HG03103 (cell line): ENCODE results near the gene PRRT1.
"Not testable (repeated sequence)": the region's sequence is repeated elsewhere in the genome, so short reads cannot be mapped to it uniquely, and the experiment has no call there.

Source experiments
- ATAC-seq: cut with Tn5 transposase; IDR thresholded peaks from one replicate; pipeline ENCODE4 v1.9.1; 2021; ENCODE audit warnings: low read depth; ENCODE audit not compliant: unreplicated experiment

PRRT1 gene

DNA sequence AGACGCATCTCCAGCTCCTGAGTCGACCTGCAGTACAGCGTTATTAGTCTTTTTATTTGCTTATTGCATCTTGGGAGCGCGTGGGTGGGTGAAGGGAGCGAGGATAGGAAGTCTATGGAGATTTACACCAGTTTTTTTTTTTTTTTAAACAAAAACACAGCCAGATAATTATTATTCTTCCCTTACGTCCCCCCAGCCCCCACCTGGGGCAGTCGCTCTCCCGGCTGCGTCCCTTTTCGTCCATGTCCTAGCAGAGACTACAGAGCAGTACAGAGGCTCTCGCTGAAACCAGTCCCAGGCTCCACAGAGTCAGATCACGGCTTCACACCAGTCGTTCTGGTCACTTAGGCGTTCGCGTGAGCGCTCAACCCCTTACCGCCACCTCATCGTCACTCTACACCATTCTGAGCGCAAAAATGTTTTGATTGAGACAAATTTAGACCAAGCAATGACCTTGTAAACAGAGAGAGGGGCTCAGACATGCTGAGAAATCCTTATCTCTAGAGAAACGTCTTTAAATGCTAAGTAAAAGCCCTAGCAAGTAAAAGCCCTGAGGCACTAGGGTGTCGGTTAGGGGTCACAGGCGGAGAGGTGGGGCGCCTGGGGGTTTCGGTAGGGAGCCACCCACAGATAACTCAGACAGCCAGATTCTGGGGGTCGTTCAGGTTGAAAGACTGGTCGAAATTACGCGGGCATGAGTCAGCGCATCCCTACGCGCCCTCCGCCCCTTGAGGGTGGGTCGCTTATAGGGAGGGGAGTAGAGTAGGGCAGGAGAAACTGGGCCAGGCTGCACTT is 1.2 kb upstream of the PRRT1 start:
- no peak for ATAC-seq

DNA sequence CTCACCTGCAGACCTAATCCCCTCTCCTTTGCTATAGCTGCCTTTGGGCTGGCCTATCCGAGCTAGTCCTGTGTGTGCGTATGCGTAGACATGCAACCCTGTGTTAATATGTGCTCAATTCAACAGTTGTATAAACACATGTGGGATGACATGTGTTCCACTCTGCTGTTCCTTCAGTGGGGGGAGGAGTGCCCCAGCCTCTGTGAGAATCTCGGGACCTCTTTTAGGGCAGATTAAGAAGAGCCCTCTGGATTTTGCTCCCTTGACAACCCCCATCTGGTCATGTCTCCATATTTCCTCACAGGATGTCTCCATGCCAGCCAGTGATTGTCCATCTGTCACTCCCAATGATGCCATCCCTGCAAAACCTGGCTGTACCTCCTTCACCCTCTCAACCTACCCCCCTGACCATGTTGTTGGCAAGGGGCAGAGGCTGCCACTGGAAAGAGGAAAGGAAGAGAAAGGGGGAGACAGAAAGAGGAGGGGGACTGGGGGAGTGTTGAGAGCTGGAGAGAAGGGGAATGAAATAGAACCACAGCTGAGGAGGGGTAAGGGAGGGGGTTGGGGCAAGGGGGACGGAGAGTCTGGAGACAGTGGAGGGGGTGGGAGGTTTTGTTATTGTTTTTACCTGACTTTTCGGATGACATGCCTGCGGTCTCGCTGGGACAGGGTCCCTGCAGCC is 417 bp downstream of the PRRT1 start:
- ATAC-seq = no peak

DNA sequence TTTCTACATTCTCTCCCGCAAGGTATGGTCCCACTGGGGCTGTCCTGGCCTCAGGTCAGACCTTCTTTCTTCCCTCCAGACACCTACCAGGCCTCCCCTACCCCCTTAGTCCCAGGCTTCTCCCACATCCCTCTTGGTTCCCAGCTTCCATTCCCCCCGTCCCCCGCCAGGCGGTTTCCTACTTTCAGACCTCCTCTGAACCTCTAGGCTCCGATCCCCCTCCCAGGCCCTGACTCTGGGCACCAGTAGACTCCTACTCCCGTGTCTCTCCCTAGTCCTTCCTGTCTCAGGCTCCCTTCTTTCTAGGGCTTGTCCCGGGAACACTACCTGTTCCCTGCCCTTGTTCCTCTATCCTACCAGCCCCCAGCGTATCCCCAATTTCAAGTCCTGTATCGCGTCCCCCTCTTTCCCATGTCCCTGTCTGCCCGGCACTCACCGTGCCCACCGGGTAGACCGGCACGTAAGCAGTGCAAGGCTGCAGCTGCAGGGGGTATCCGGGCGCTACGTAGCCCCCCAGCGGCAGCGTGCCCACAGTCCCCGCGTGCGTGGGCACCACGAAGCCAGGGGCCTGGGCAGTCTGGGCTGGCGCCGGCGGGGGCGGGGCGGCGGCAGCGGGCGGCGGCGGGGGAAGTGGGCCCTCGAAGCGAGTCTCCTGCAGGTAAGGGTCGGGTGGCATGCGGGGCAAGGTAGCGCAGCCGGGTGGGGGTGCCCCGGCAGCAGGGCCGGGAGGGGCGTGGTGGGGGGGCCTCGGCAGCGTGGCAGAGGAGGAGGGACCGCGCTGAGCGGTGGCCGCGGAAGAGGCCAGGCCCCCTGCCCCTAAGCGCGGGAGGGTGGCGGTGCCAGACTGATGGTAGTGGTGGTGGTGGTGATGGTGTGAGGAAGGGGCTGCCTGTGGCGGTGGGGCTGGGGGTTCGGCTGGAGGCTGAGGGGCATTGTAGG is 1.5 kb downstream of the PRRT1 start:
- no peak for ATAC-seq

- ATAC-seq = no peak
These were observed 2.5 kb downstream of the PRRT1 start for GRCh38 chr6:32149092-32149755.

GRCh38 chr6:32148289-32149091 is 3.2 kb downstream of the PRRT1 start:
- ATAC-seq = no peak

GRCh38 chr6:32147401-32148132 is 4.2 kb downstream of the PRRT1 start:
- ATAC-seq = no peak

DNA sequence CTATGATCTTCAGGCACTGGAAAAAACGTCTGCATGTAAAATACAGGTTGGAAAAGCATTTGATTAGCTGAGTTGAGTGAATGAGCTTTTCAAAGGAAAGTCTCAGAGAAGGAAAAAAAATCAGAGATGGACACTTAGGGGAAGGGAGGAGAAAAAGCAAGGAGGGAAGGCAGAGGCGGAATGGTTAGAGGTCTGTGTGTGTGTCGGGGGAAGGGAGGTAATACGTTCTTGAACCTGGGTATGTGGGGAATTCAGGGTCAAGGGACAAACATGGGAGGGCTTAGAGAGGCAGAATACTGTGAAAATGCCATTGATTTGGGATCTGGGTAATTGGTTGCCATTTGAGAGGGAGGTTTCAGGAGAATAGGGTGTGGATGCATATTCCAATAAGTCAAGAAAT is 5.1 kb downstream of the PRRT1 start:
- no peak for ATAC-seq

DNA sequence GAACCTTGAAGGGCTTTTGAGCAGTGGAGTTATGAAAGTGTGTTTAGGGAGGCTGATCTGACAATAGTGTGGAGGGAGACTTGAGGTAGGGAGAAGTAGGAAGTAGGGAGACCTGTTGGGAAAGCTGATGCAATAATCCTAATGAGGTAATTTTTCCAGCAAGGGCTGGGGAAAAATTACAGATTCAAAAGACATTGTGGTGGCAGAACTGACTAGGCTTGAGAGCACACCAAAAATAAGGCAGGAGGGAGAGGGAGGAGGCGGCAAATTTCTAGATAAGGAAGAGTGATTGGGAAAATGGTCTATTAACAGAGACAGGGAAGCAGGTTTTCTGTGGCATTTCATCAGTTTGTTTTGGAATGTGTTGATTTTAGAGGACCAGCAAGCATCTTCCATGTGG is 5.5 kb downstream of the PRRT1 start:
- ATAC-seq = no peak

- ATAC-seq = not testable (repeated sequence)
These were observed 7.5 kb downstream of the PRRT1 start for GRCh38 chr6:32144238-32144637.

- ATAC-seq = no peak
These were observed 11.2 kb downstream of the PRRT1 start for GRCh38 chr6:32140420-32141046.

GRCh38 chr6:32139590-32139989 is 12.1 kb downstream of the PRRT1 start:
- ATAC-seq = no peak

GRCh38 chr6:32137454-32137853 is 14.3 kb downstream of the PRRT1 start:
- ATAC-seq = no peak

DNA sequence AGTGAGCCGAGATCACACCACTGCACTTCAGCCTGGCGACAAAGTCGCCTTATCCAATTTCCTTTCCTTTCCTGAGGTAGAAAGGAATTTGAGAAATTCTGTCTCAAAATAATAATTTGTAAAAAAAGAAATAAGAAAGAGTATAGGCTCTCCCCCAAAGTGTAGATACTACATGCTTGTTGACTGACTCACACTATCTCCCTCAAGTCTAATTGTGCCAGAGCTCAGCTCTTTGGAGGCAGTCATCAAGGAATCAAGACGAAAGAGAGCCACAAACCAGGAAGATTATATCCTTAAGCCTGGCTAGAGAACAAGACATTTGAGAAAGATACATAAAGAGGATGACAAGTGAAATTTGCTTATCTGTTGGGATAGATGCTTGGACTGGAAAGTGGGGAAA is 18.0 kb downstream of the PRRT1 start:
- no peak for ATAC-seq

GRCh38 chr6:32132110-32132509 is 19.6 kb downstream of the PRRT1 start:
- no peak for ATAC-seq

DNA sequence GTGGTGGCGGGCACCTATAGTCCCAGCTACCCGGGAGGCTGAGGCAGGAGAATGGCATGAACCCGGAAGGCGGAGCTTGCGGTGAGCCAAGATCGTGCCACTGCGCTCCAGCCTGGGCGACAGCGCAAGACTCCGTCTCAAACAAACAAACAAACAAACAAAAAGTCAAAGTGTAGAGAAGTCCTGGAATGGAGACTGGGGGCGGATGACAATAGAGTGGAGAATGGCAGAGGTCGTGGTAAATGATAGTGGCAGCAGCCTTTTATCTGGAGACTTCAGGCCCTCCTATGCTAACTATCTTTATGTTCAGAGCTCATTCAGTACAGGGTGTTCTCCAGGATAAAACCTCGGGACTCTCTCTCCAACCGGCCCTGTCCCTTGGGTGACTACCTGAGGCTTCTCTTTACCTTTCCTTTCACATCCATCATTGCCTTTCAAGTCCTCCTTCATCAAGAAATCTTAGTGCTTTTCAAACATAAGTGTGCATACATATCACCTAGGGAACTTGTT is 20.2 kb downstream of the PRRT1 start:
- ATAC-seq = no peak

DNA sequence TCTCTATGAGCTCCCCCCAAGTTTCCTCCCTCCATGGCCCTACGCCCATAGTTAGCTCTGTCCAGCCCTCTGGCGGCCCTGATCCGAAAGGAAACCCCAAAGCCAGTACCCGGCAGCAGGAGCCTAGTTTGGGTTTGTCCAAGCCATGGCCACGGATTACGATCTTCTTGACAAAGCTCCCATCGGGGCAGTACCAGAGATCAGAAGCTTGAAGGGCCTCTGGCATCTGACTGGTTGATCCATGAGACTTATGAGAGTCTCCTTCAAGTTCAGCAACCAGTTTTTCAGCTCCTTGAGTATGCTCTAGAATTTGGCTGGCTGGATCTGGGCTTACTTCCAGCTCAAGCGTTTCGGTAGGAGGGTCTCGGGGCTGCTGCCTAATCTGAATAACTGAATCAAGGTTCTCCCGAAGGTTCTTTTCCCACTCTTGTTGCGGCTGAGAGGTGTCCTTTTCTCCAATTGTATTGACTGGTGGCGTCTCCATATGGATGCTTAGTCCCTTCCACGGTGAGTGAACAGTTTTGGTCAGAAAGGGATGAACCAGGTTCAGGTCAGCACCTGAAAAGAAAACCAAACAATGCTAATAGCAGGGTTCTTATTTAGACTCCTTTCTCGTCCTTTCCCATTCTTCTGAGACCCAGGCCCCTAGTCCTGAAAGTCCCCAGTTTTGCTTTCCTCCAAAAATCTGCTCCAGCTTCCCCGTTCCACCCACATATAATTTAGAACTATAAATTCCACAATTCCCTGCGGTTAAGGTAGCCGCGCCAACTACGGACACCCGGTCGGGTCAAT is 22.2 kb downstream of the PRRT1 start:
- peak; percentile 15 for ATAC-seq

- no peak for ATAC-seq
These were observed 22.9 kb downstream of the PRRT1 start for GRCh38 chr6:32128751-32129296.
